Loucy (cell line): Measurements from ENCODE around the gene MKNK2.

ENCODE experiments used
- EZH2phosphoT487 ChIP-seq: fragments of 200-600 bp; IDR thresholded peaks from 2 replicates; pipeline ENCODE4 v1.6.1; 2018; ENCODE audit warnings: antibody characterized with exemption, mild to moderate bottlenecking, moderate library complexity, borderline replicate concordance
- TF ChIP-seq, protein P1 (sequence below): fragments of 200-600 bp; sonication (generic); conservative IDR thresholded peaks from 2 replicates; pipeline ENCODE4 v1.5.1; 2014; ENCODE audit warnings: mild to moderate bottlenecking, antibody characterized with exemption, low read length

DNA sequence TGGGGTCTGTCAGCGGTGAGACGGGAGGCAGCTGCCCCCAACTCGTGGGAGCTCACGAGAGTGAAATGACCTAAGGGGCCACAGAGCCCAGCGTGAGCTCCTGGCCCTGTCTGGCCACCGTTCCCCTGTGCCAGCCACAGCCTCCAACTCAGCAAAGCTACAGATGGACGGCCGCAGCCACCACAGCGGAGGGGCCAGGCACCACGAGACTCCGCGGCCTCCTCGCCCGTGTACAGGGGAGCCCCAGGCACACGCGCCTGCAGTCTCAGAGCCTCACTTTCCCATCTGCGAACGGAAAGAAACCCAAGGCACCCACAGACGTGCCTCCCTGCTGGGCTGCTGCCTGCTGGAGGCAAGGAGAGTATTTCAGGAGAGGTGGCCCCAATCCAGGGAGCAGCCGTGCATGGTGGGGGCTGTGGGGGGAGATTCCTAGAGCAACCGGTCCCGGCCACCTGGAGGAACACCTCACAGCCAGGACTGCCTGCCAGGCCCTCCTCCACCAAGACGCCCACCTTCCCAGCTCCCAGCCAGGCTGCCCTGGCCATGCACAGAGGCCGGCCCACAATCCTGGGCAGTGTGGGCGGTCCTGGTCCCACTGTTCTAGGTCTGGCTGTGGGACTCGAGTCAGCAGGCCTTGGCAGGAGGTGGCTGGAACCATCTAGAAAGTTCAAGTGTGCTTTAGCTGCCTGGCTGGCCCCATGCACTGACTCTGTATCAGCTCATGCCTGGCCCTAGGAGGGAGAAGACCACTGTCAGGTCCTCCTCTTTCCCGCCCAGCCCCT lies 1.9 kb downstream of the MKNK2 start:
- TF ChIP-seq EZH2phosphoT487: no peak
- TF ChIP-seq, protein P1, sequence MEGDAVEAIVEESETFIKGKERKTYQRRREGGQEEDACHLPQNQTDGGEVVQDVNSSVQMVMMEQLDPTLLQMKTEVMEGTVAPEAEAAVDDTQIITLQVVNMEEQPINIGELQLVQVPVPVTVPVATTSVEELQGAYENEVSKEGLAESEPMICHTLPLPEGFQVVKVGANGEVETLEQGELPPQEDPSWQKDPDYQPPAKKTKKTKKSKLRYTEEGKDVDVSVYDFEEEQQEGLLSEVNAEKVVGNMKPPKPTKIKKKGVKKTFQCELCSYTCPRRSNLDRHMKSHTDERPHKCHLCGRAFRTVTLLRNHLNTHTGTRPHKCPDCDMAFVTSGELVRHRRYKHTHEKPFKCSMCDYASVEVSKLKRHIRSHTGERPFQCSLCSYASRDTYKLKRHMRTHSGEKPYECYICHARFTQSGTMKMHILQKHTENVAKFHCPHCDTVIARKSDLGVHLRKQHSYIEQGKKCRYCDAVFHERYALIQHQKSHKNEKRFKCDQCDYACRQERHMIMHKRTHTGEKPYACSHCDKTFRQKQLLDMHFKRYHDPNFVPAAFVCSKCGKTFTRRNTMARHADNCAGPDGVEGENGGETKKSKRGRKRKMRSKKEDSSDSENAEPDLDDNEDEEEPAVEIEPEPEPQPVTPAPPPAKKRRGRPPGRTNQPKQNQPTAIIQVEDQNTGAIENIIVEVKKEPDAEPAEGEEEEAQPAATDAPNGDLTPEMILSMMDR: no peak
